Endothelial cell of umbilical vein (primary cell): ENCODE results near the gene DAD1. TPM values are rescaled to one million over a fixed set of nuclear protein-coding genes. Genes with fewer than 3 reads are reported as not detected.

Experiments
- BruUV-seq: library from RNA; stranded (reverse); fragments of 400-500 nt; replicated peaks from 2 replicates; lab custom pipeline; 2021; lab: Mats Ljungman, UMichigan
- CTCF ChIA-PET: fragments of 300-600, 350-600 bp; sonication (Branson Sonifier 250); formaldehyde crosslinking; loops from one replicate; lab custom pipeline; 2021; ENCODE audit warnings: antibody characterized with exemption, inconsistent platforms; lab: Charles Lee
- POLR2A ChIA-PET: fragments of 300-600, 350-600 bp; sonication (Branson Sonifier 250); formaldehyde crosslinking; loops from one replicate; lab custom pipeline; 2021; ENCODE audit warnings: antibody characterized with exemption, inconsistent platforms; lab: Charles Lee
- DNase-seq: peaks from one replicate; pipeline ENCODE4 v3.0.0-alpha.2; 2011; ENCODE audit warnings: low read depth, low spot score
- FAIRE-seq: peaks from 2 replicates; lab custom pipeline; 2011; peaks lifted over from hg19 to GRCh38; lab: Jason Lieb, UNC
- H2AFZ ChIP-seq: 2 replicates; pipeline ENCODE4 v1.6.0; 2012; ENCODE audit warnings: low read depth, low read length, control low read depth, inconsistent platforms
- H3K27ac ChIP-seq: 2 replicates; pipeline ENCODE4 v1.5.1; 2011; ENCODE audit warnings: low read depth, mild to moderate bottlenecking, control low read depth, low read length, moderate library complexity; ENCODE audit not compliant: insufficient read depth
- H3K27me3 ChIP-seq, 2 experiments: 2 replicates each; pipeline versions ENCODE4 v1.6.0 to v1.6.1; 2011; ENCODE audit warnings: low read length in 2 of 2, mixed read lengths in 1 of 2; ENCODE audit not compliant: control insufficient read depth in 2 of 2, insufficient read depth in 2 of 2
- H3K36me3 ChIP-seq, 2 experiments: 2 replicates in 1 of 2; 3 replicates in 1 of 2; pipeline ENCODE4 v1.5.1; 2011; ENCODE audit warnings: low read length in 2 of 2, mild to moderate bottlenecking in 1 of 2, moderate library complexity in 1 of 2; ENCODE audit not compliant: control insufficient read depth in 2 of 2, insufficient read depth in 2 of 2; ENCODE audit errors: extremely low read depth in 1 of 2
- H3K4me1 ChIP-seq: 3 replicates; pipeline ENCODE4 v1.5.1; 2011; ENCODE audit warnings: mild to moderate bottlenecking, low read length; ENCODE audit not compliant: control insufficient read depth, insufficient read depth; ENCODE audit errors: extremely low read depth
- H3K4me2 ChIP-seq: 2 replicates; pipeline ENCODE4 v1.6.1; 2011; ENCODE audit warnings: low read length, control low read depth, mixed read lengths; ENCODE audit not compliant: insufficient read depth
- H3K4me3 ChIP-seq, 3 experiments: fragments of 200-600 bp in 1 of 3; sonication (generic), shearing (Covaris generic) in 1 of 3; replicated peaks in 1 of 3; 2 replicates each; pipeline ENCODE4 v1.5.1; 2011 to 2016; ENCODE audit warnings: control low read depth in 3 of 3, low read length in 3 of 3, mild to moderate bottlenecking in 2 of 3, inconsistent platforms in 1 of 3, low read depth in 1 of 3, moderate library complexity in 1 of 3; ENCODE audit not compliant: insufficient read depth in 1 of 3
- H3K79me2 ChIP-seq: 2 replicates; pipeline ENCODE4 v1.6.0; 2012; ENCODE audit warnings: low read length, inconsistent platforms; ENCODE audit not compliant: control insufficient read depth, insufficient read depth
- H3K9ac ChIP-seq: replicated peaks from 2 replicates; pipeline ENCODE3; 2011; ENCODE audit warnings: low read length, control low read depth; ENCODE audit not compliant: insufficient read depth; ENCODE audit errors: extremely low read depth
- H3K9me1 ChIP-seq: replicated peaks from 3 replicates; pipeline ENCODE4 v1.6.0; 2011; ENCODE audit warnings: mild to moderate bottlenecking, low read length; ENCODE audit not compliant: control insufficient read depth, insufficient read depth; ENCODE audit errors: extremely low read depth
- H3K9me3 ChIP-seq: replicated peaks from 2 replicates; pipeline ENCODE4 v1.5.1; 2012; ENCODE audit warnings: low read length, inconsistent platforms; ENCODE audit not compliant: control insufficient read depth, insufficient read depth
- H4K20me1 ChIP-seq: replicated peaks from 2 replicates; pipeline ENCODE3; 2011; ENCODE audit warnings: mild to moderate bottlenecking, low read length; ENCODE audit not compliant: control insufficient read depth, insufficient read depth; ENCODE audit errors: extremely low read depth
- EZH2 ChIP-seq: IDR thresholded peaks from 2 replicates; pipeline ENCODE4 v1.6.1; 2012; ENCODE audit warnings: borderline replicate concordance, low read depth, mild to moderate bottlenecking, moderate library complexity, low read length, inconsistent platforms; ENCODE audit not compliant: severe bottlenecking
- FOS ChIP-seq: IDR thresholded peaks from 2 replicates; pipeline ENCODE4 v1.6.1; 2011; ENCODE audit warnings: mild to moderate bottlenecking, low read length, moderate library complexity, borderline replicate concordance; ENCODE audit not compliant: insufficient read depth
- GATA2 ChIP-seq: IDR thresholded peaks from 2 replicates; pipeline ENCODE4 v1.7.0; 2011; ENCODE audit warnings: low read depth, mild to moderate bottlenecking, moderate library complexity, mixed read lengths, low read length; ENCODE audit not compliant: insufficient read length, insufficient read depth
- JUN ChIP-seq: IDR thresholded peaks from 2 replicates; pipeline ENCODE4 v1.6.1; 2011; ENCODE audit warnings: borderline replicate concordance, low read depth; ENCODE audit not compliant: insufficient read length, insufficient read depth
- MYC ChIP-seq: IDR thresholded peaks from one replicate; pipeline ENCODE4 v1.6.1; 2011; ENCODE audit warnings: mild to moderate bottlenecking, low read depth, low read length
- POLR2A ChIP-seq: IDR thresholded peaks from 2 replicates; pipeline ENCODE4 v1.6.1; 2012; ENCODE audit warnings: low read depth, mild to moderate bottlenecking, control low read depth, low read length
- POLR2AphosphoS5 ChIP-seq: IDR thresholded peaks from 2 replicates; pipeline ENCODE4 v1.6.1; 2012; ENCODE audit warnings: low read depth, mild to moderate bottlenecking, control low read depth, low read length, moderate library complexity; ENCODE audit not compliant: insufficient read depth
- dilution Hi-C: fragments of 300-500 bp; cut with MboI; formaldehyde crosslinking; loops from one replicate; pipeline ENCODE4 v1.15.0; 2019; ENCODE audit warnings: low sequenced_read_pairs; ENCODE audit not compliant: extremely low pct_ligation_motif_present
- intact Hi-C: fragments of 100-400 bp; cut with micrococcal nuclease; formaldehyde crosslinking; loops from one replicate; pipeline ENCODE4 v1.10.0; 2022
- polyA plus RNA-seq, 4 experiments: library from polyadenylated mRNA; depleted of rRNA in 3 of 4; stranded (reverse) in 3 of 4; unstranded in 1 of 4; fragments of >200 nt; gene quantifications; 2 replicates each; pipeline versions ENCODE4 v1.2.1 to v1.2.3, GENCODE V29; 2011 to 2012; ENCODE audit warnings: missing spikeins in 1 of 4
- total RNA-seq: library from RNA; stranded (reverse); gene quantifications from 2 replicates; pipeline ENCODE4 v1.2.3, GENCODE V29; 2021
- TF ChIP-seq, protein P1 (sequence below), 2 donors: IDR thresholded peaks; 1 replicate in 1 of 2; 2 replicates in 1 of 2; pipeline ENCODE4 v1.5.1; 2011; ENCODE audit warnings: low read length in 2 of 2, mild to moderate bottlenecking in 2 of 2, moderate library complexity in 2 of 2, control low read depth in 1 of 2, inconsistent platforms in 1 of 2, low read depth in 1 of 2; ENCODE audit not compliant: insufficient read depth in 1 of 2; ENCODE audit errors: extremely low read depth in 1 of 2
- TF ChIP-seq, protein P2 (sequence below): IDR thresholded peaks from 2 replicates; pipeline ENCODE4 v1.6.1; 2011; ENCODE audit not compliant: insufficient read depth, insufficient read length

Gene DAD1
- total and polyA plus RNA-seq, 2 donors (not counting 3 experiments of a cell fraction or from before 2014, with no cell fraction given): 299 to 1,227 TPM

DNA sequence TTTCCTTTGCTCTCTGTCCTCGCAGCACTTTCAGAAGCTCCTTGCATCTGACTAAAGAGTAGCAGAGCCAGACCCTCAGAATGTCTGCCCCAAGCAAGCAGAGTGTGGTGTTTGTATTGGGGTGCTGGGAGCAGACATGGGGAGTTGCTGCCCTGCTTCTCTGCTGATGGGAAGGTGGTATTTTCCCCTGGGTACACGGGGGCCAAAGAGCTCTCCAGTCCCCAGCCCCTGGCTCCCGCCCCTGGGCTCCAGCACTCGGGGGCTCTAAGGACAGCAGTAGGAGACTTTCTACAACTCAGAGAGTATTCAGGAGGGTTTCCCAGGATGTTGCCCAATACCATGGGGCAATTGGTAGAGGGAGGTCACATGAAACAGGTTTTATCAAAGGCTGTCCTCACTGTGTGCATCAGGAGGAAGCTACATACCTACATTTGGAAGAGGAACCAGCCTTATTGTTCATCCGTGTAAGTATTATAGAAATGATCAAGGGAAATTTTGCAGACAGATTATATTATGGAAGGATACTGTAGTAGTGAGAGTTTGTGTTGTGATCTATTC lies 50.3 kb downstream of the DAD1 start:
- Histone ChIP-seq H3K27ac (no peak overlapping the region), H3K4me1 (peaks cover 32% of the 10 kb centered on the region), H3K27me3 (no peaks in the 10 kb centered on the region), H3K4me3 (no peak overlapping the region), H3K9ac (no peak overlapping the region), H3K36me3 (no peaks in the 10 kb centered on the region), H3K79me2 (no peaks in the 10 kb centered on the region), H2AFZ (peak overlapping the region; percentile 3), H3K9me3 (no peaks in the 10 kb centered on the region), H4K20me1 (no peaks in the 10 kb centered on the region), H3K9me1 (no peaks in the 10 kb centered on the region), H3K4me2 (no peak overlapping the region)
- DNase-seq: no peak
- dilution Hi-C loops: no loop called here
- intact Hi-C loops: loop anchor here (5.0 kb wide), 1 partner anchor 106 kb away; no protein-coding TSS in a partner anchor
- no peak for FAIRE-seq
- CTCF ChIA-PET: interaction anchor here (0.6 to 1.5 kb wide), 4 partner anchors 14 to 21 kb away, joined by 3 to 4 read pairs (median 4); no protein-coding TSS in a partner anchor
- POLR2A ChIA-PET: no interaction called here
- TF ChIP-seq JUN: no peak
- TF ChIP-seq, protein P1, sequence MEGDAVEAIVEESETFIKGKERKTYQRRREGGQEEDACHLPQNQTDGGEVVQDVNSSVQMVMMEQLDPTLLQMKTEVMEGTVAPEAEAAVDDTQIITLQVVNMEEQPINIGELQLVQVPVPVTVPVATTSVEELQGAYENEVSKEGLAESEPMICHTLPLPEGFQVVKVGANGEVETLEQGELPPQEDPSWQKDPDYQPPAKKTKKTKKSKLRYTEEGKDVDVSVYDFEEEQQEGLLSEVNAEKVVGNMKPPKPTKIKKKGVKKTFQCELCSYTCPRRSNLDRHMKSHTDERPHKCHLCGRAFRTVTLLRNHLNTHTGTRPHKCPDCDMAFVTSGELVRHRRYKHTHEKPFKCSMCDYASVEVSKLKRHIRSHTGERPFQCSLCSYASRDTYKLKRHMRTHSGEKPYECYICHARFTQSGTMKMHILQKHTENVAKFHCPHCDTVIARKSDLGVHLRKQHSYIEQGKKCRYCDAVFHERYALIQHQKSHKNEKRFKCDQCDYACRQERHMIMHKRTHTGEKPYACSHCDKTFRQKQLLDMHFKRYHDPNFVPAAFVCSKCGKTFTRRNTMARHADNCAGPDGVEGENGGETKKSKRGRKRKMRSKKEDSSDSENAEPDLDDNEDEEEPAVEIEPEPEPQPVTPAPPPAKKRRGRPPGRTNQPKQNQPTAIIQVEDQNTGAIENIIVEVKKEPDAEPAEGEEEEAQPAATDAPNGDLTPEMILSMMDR (IDR thresholded peaks at IDR 0.05; ENCODE audit: extremely low read depth in 1 of 2, insufficient read depth in 1 of 2, low read depth in 1 of 2, low read length in 2 of 2): no peak
- TF ChIP-seq GATA2: no peak
- no peak for TF ChIP-seq POLR2AphosphoS5
- no peak for TF ChIP-seq EZH2
- no peak for TF ChIP-seq MYC
- TF ChIP-seq, protein P2, sequence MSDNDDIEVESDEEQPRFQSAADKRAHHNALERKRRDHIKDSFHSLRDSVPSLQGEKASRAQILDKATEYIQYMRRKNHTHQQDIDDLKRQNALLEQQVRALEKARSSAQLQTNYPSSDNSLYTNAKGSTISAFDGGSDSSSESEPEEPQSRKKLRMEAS: no peak
- no peak for TF ChIP-seq POLR2A
- no peak for TF ChIP-seq FOS
- BruUV-seq: no TSS peak
